IMR-90 (cell line): ENCODE data around the gene CHST3. TPM values are rescaled to one million over a fixed set of nuclear protein-coding genes. Genes with fewer than 3 reads are reported as not detected.

Source experiments
- BHLHE40 ChIP-seq: fragments of 150-350 bp; IDR thresholded peaks from 2 replicates; pipeline ENCODE4 v1.6.1; 2016; ENCODE audit warnings: mild to moderate bottlenecking, low read depth, low read length
- ELK1 ChIP-seq: fragments of 150-350 bp; IDR thresholded peaks from 2 replicates; pipeline ENCODE4 v1.6.1; 2016; ENCODE audit warnings: low read depth, mild to moderate bottlenecking, low read length, moderate library complexity, borderline replicate concordance
- FOS ChIP-seq: fragments of 150-350 bp; IDR thresholded peaks from 2 replicates; pipeline ENCODE4 v1.6.1; 2016; ENCODE audit warnings: low read depth, low read length
- NFE2L2 ChIP-seq: fragments of 150-350 bp; IDR thresholded peaks from 2 replicates; pipeline ENCODE4 v1.6.1; 2016; ENCODE audit warnings: low read depth, mild to moderate bottlenecking, low read length
- RAD21 ChIP-seq: IDR thresholded peaks from 2 replicates; pipeline ENCODE4 v1.6.1; 2012; ENCODE audit warnings: low read length, improper control_type of control experiment
- USF2 ChIP-seq: fragments of 150-350 bp; IDR thresholded peaks from 2 replicates; pipeline ENCODE4 v1.6.1; 2017; ENCODE audit warnings: mild to moderate bottlenecking, antibody characterized with exemption, low read length, low read depth
- polyA plus RNA-seq, 3 experiments: library from polyadenylated mRNA; depleted of rRNA; stranded (reverse); fragments of >200 nt; gene quantifications; 2 replicates each; pipeline ENCODE4 v1.2.3, GENCODE V29; 2012; ENCODE audit warnings: low replicate concordance in 1 of 3
- total RNA-seq: library from RNA; depleted of rRNA; stranded (reverse); fragments of >200 nt; gene quantifications from 2 replicates; pipeline ENCODE4 v1.2.3, GENCODE V29; 2012

CHST3 gene
- total and polyA plus RNA-seq, 2 of the 4 experiments (the other 2 are of a cell fraction) = 8.6 to 9.0 TPM

GRCh38 chr10:72045586-72045985 lies 81.4 kb downstream of the CHST3 start (continued):
- no peak for TF ChIP-seq ELK1
- no peak for TF ChIP-seq NFE2L2
- TF ChIP-seq BHLHE40 = no peak
- no peak for TF ChIP-seq FOS
- no peak for TF ChIP-seq USF2
- no peak for TF ChIP-seq RAD21
